Mesendoderm (in vitro differentiated cells): ENCODE results near the gene GPR156.
A peak's percentile ranks its signal among the peaks of the same experiment; 100 is the strongest.

Source experiments
- DNase-seq: peaks from one replicate; pipeline ENCODE4 v3.0.0; 2013
- H2AK5ac ChIP-seq: 2 replicates; pipeline ENCODE4 v1.6.1; 2013; ENCODE audit warnings: low read length, inconsistent platforms
- H2BK120ac ChIP-seq: 2 replicates; pipeline ENCODE4 v1.6.1; 2013; ENCODE audit warnings: low read depth, mild to moderate bottlenecking, low read length, moderate library complexity, mixed read lengths
- H2BK15ac ChIP-seq: replicated peaks from 2 replicates; pipeline ENCODE4 v1.6.1; 2013; ENCODE audit warnings: low read depth, mild to moderate bottlenecking, moderate library complexity
- H2BK5ac ChIP-seq: 2 replicates; pipeline ENCODE4 v1.6.1; 2013; ENCODE audit warnings: low read length, inconsistent platforms
- H3K18ac ChIP-seq: 2 replicates; pipeline ENCODE4 v1.6.1; 2013; ENCODE audit warnings: mild to moderate bottlenecking, low read length, mixed read lengths
- H3K23ac ChIP-seq: one replicate; pipeline ENCODE4 v1.6.1; 2013; ENCODE audit warnings: low read length
- H3K27ac ChIP-seq: 2 replicates; pipeline ENCODE4 v1.5.1; 2013; ENCODE audit warnings: low read depth, mild to moderate bottlenecking, inconsistent platforms, low read length, moderate library complexity
- H3K27me3 ChIP-seq: 2 replicates; pipeline ENCODE4 v1.6.1; 2013; ENCODE audit warnings: low read length, control low read depth, mild to moderate bottlenecking, inconsistent platforms; ENCODE audit not compliant: insufficient read depth, poor library complexity
- H3K36me3 ChIP-seq: 2 replicates; pipeline ENCODE4 v1.6.1; 2013; ENCODE audit warnings: low read length, inconsistent platforms; ENCODE audit not compliant: control insufficient read depth, insufficient read depth
- H3K4ac ChIP-seq: one replicate; pipeline ENCODE4 v1.6.1; 2013; ENCODE audit warnings: low read depth, mild to moderate bottlenecking, low read length, moderate library complexity
- H3K4me1 ChIP-seq: 2 replicates; pipeline ENCODE4 v1.6.1; 2013; ENCODE audit warnings: low read depth, low read length, inconsistent platforms; ENCODE audit not compliant: control insufficient read depth
- H3K4me2 ChIP-seq: 2 replicates; pipeline ENCODE4 v1.6.1; 2013; ENCODE audit warnings: low read length
- H3K4me3 ChIP-seq: 2 replicates; pipeline ENCODE4 v1.5.1; 2013; ENCODE audit warnings: mild to moderate bottlenecking, low read length
- H3K56ac ChIP-seq: one replicate; pipeline ENCODE4 v1.6.1; 2013; ENCODE audit warnings: low read length
- H3K79me1 ChIP-seq: 2 replicates; pipeline ENCODE4 v1.6.1; 2013; ENCODE audit warnings: low read length, inconsistent platforms
- H3K79me2 ChIP-seq: 2 replicates; pipeline ENCODE4 v1.6.1; 2013; ENCODE audit warnings: mild to moderate bottlenecking, low read length; ENCODE audit not compliant: control insufficient read depth, insufficient read depth
- H3K9ac ChIP-seq: 2 replicates; pipeline ENCODE4 v1.6.1; 2013; ENCODE audit warnings: low read length, inconsistent platforms
- H4K5ac ChIP-seq: one replicate; pipeline ENCODE4 v1.6.1; 2013; ENCODE audit warnings: low read length
- H4K8ac ChIP-seq: one replicate; pipeline ENCODE4 v1.6.1; 2013; ENCODE audit warnings: low read depth, mild to moderate bottlenecking, control low read depth, low read length, moderate library complexity
- WGBS: extraction: QIAGEN DNeasy Blood & Tissue Kit; methylation state at CpG from one replicate; pipeline ENCODE4 v1.1.7; 2013; ENCODE audit warnings: low lambda C conversion rate, missing lambda C conversion rate; ENCODE audit not compliant: insufficient coverage; ENCODE audit errors: extremely low coverage; 5-methylcytosine and 5-hydroxymethylcytosine counted together

Gene GPR156

DNA sequence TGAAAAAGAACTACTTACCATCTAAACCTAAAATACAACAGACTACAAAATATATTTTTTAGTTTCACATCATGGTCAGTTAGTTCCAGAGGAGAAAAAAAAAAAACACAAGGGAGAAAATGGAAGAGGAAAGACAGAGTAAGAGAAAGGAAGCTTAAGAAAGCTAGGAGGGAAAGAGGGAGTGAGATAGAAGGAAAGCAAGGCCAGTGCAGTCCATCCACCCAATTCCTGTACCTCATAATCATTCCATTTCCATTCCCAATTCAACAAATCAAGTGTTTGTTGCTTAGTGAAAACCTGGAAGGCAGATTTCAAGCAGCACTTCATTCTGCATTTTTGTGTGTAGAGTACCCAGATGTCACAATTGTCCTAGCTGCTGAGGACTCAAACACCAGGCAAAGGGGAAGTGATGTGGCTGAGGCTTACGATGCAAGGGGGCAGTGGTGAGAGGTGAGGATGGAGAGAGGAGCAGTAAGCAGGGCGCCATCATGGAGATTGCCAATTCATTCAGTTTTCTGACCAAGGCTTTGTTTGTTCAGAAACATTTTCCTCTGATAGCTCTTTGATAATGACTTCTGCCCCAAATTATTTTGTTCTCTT lies 107.2 kb downstream of the GPR156 start:
- H3K18ac ChIP-seq: peak overlapping the region; percentile 52
- H2AK5ac ChIP-seq: no peak overlapping the region
- H3K56ac ChIP-seq: peak overlapping the region; percentile 80
- peaks cover 8% of the 10 kb centered on the region for H3K4me1 ChIP-seq
- H3K4ac ChIP-seq: no peak overlapping the region
- no CpG with 5 or more reads among the region's 2 CpGs for WGBS
- no peaks in the 10 kb centered on the region for H3K27me3 ChIP-seq
- H3K79me1 ChIP-seq: no peaks in the 10 kb centered on the region
- no peak overlapping the region for H2BK5ac ChIP-seq
- no peak overlapping the region for H3K9ac ChIP-seq
- no peak overlapping the region for H3K4me2 ChIP-seq
- no peak overlapping the region for H2BK120ac ChIP-seq
- H4K5ac ChIP-seq: no peak overlapping the region
- peak; percentile 87 for DNase-seq
- no peak overlapping the region for H2BK15ac ChIP-seq
- no peak overlapping the region for H4K8ac ChIP-seq
- H3K36me3 ChIP-seq: no peaks in the 10 kb centered on the region
- no peaks in the 10 kb centered on the region for H3K79me2 ChIP-seq
- H3K23ac ChIP-seq: no peak overlapping the region
- H3K4me3 ChIP-seq: no peak overlapping the region
- H3K27ac ChIP-seq: peak overlapping the region; percentile 81

DNA sequence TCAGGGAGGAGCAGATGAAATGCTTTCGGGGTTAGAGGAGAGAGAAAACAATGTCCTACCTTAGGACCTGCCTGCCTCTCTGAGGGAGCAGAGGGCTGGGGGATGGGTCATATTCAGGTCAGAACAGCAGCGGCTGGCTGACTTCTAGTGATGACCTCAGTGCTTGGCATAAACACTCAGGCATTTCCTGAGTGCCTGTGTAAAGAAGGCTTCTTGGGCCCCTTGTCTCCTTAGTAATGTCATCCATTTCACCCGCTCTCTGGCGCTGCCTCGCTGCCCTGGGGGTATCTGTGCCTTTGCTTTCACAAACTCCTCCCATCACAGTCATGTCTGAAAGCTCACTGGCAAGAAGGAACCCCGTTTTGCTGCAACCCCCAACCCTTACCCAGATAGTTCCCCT lies 107.9 kb downstream of the GPR156 start:
- Histone ChIP-seq H3K9ac (no peak overlapping the region), H3K4me3 (no peak overlapping the region), H3K4ac (no peak overlapping the region), H3K23ac (no peak overlapping the region), H3K79me1 (no peaks in the 10 kb centered on the region), H3K36me3 (no peaks in the 10 kb centered on the region), H3K79me2 (no peaks in the 10 kb centered on the region), H3K4me1 (peaks cover 8% of the 10 kb centered on the region), H2BK15ac (no peak overlapping the region), H3K27ac (peak overlapping the region; percentile 81), H4K5ac (no peak overlapping the region), H3K27me3 (no peaks in the 10 kb centered on the region), H3K4me2 (no peak overlapping the region), H4K8ac (no peak overlapping the region), H3K56ac (peak overlapping the region; percentile 67), H2BK5ac (no peak overlapping the region), H2AK5ac (no peak overlapping the region), H3K18ac (peak overlapping the region; percentile 52), H2BK120ac (no peak overlapping the region)
- DNase-seq: peak; percentile 97
- WGBS: no CpG with 5 or more reads among the region's 6 CpGs

DNA sequence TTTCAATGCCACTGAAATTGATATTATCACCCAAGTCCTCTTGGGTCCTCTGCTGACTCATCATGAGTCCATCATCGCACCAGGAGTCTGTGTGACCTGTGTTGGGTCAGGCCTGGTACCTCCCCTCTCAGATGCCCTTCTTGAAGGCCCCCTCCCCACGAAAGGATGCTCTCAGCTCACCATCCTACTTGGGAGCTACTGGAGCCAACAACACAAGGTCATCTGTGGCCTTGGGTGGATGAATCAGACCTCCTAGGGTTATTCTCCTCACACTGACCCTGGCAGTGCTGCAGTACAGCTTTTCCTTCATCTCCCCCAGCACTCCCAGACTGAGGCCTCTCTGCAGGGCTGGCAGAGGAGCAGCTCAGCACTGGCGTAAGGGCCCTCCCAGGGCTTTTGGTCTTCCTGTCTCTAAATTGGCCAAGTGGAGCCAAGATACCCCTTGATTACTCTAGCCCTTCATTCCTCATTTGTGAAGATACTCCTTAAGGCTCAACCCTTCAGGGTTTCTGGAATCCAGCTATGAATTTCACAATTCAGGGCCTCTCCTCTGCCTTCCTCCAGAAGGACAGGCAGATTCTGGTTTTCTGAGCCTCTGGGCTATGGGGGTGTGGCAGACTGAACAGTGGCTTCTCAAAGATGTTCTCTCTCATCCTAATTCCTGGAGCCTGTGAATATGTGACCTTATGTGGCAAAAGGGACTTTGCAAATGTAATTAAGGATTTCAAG lies 110.0 kb downstream of the GPR156 start:
- no peak overlapping the region for H2BK5ac ChIP-seq
- no peak overlapping the region for H3K4me3 ChIP-seq
- H3K9ac ChIP-seq: no peak overlapping the region
- no peak for DNase-seq
- no peak overlapping the region for H3K4ac ChIP-seq
- H4K8ac ChIP-seq: no peak overlapping the region
- H3K56ac ChIP-seq: no peak overlapping the region
- H2BK15ac ChIP-seq: no peak overlapping the region
- H3K27me3 ChIP-seq: no peaks in the 10 kb centered on the region
- H3K79me1 ChIP-seq: no peaks in the 10 kb centered on the region
- no peak overlapping the region for H2BK120ac ChIP-seq
- no peak overlapping the region for H3K18ac ChIP-seq
- no peak overlapping the region for H4K5ac ChIP-seq
- no peak overlapping the region for H3K4me2 ChIP-seq
- no CpG with 5 or more reads among the region's 3 CpGs for WGBS
- no peaks in the 10 kb centered on the region for H3K79me2 ChIP-seq
- peaks cover 8% of the 10 kb centered on the region for H3K4me1 ChIP-seq
- no peak overlapping the region for H3K27ac ChIP-seq
- no peak overlapping the region for H3K23ac ChIP-seq
- no peak overlapping the region for H2AK5ac ChIP-seq
- no peaks in the 10 kb centered on the region for H3K36me3 ChIP-seq

DNA sequence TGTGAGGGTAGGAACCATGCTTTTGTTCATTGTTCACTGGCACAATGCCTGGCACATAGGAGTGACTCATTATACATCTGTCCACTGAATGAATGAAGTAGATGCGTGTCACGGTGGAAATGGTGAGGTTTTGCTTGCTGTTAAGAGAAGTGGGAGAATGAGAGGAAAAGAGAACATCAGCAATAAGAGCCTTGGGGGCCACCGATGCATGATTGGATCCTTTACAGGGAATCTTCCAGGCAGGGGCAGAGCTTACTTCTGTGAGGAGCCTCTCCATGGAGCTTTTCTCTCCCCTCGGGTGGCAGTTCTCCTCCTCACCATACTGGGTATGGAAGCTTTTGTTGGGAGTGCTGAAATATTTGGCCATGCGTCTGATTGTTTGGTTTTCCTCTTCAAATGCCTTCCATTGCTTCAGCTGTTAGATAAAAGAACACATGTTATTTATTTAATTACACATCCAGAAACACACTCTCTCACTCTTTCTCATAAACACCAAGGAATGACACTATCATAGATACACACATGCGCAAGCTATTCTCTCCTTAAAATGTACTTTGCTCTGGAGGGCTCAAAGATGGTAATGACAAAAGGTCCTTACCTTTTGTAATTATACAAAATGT lies 111.9 kb downstream of the GPR156 start:
- WGBS: no CpG with 5 or more reads among the region's 6 CpGs
- Histone ChIP-seq H3K36me3 (no peaks in the 10 kb centered on the region), H3K27ac (no peak overlapping the region), H3K79me1 (no peaks in the 10 kb centered on the region), H3K27me3 (no peaks in the 10 kb centered on the region), H3K23ac (no peak overlapping the region), H3K79me2 (no peaks in the 10 kb centered on the region), H4K8ac (no peak overlapping the region), H3K4me1 (peaks cover 8% of the 10 kb centered on the region), H2AK5ac (no peak overlapping the region), H3K4me3 (no peak overlapping the region), H4K5ac (no peak overlapping the region), H3K18ac (no peak overlapping the region), H2BK120ac (no peak overlapping the region), H3K56ac (no peak overlapping the region), H3K4ac (no peak overlapping the region), H2BK15ac (no peak overlapping the region), H3K9ac (no peak overlapping the region), H2BK5ac (no peak overlapping the region), H3K4me2 (no peak overlapping the region)
- no peak for DNase-seq

DNA sequence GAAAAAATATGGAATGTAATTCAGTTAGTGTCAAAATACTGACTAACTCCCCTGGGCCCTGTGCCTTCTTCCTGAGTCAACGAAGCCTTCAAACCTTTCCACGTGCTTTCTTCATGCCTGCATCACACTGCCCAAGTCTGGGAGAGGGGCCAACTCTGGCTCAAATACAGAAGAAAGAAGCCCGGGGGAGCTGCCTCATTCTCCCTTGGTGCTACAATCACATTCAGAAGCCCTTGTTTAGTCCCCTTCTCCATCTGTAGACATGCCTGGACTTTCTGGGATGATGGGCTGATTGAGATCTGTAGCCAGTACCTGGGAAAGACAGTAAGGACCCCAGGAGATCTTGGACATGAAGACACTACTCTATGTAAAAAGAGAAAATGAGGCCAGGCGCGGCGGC lies 113.0 kb downstream of the GPR156 start:
- Histone ChIP-seq H4K5ac (no peak overlapping the region), H3K79me1 (no peaks in the 10 kb centered on the region), H2BK120ac (no peak overlapping the region), H3K4me2 (no peak overlapping the region), H3K4ac (no peak overlapping the region), H3K4me1 (peaks cover 4% of the 10 kb centered on the region), H3K27me3 (no peaks in the 10 kb centered on the region), H3K23ac (no peak overlapping the region), H3K9ac (no peak overlapping the region), H2BK15ac (no peak overlapping the region), H4K8ac (no peak overlapping the region), H2AK5ac (no peak overlapping the region), H3K36me3 (no peaks in the 10 kb centered on the region), H3K79me2 (no peaks in the 10 kb centered on the region), H3K4me3 (no peak overlapping the region), H2BK5ac (no peak overlapping the region), H3K18ac (no peak overlapping the region), H3K56ac (no peak overlapping the region), H3K27ac (no peak overlapping the region)
- DNase-seq: no peak
- no CpG with 5 or more reads among the region's 6 CpGs for WGBS
